LNCaP clone FGC (cell line): Measurements from ENCODE around the gene FMN1.

Source experiments
- DNase-seq: peaks from one replicate; pipeline ENCODE4 v3.0.0-alpha.2; 2011; ENCODE audit warnings: low read depth
- H3K4me3 ChIP-seq: 2 replicates; pipeline ENCODE4 v1.5.1; 2011; ENCODE audit warnings: mild to moderate bottlenecking, low read depth, low read length, control low read depth
- CTCF ChIP-seq: IDR thresholded peaks from 2 replicates; pipeline ENCODE4 v1.5.1; 2012; ENCODE audit warnings: mild to moderate bottlenecking; ENCODE audit not compliant: control insufficient read depth, insufficient read depth; ENCODE audit errors: extremely low read depth

Gene FMN1

GRCh38 chr15:32942401-32942841, 252.1 kb downstream of the FMN1 start:
- no peak overlapping the region for H3K4me3 ChIP-seq
- no peak for DNase-seq
- no peak for TF ChIP-seq CTCF

- no peak for DNase-seq
- no peak for TF ChIP-seq CTCF
- H3K4me3 ChIP-seq: no peak overlapping the region
Observed at GRCh38 chr15:32941823-32942222, 252.7 kb downstream of the FMN1 start.

- TF ChIP-seq CTCF: no peak
- H3K4me3 ChIP-seq: no peak overlapping the region
- no peak for DNase-seq
Observed at GRCh38 chr15:32936976-32937375, 257.5 kb downstream of the FMN1 start.

GRCh38 chr15:32936283-32936918, 258.1 kb downstream of the FMN1 start:
- no peak overlapping the region for H3K4me3 ChIP-seq
- no peak for DNase-seq
- peak; percentile 59 for TF ChIP-seq CTCF

GRCh38 chr15:32935139-32935538, 259.4 kb downstream of the FMN1 start:
- TF ChIP-seq CTCF: no peak
- no peak overlapping the region for H3K4me3 ChIP-seq
- no peak for DNase-seq

GRCh38 chr15:32933236-32933635, 261.3 kb downstream of the FMN1 start:
- no peak overlapping the region for H3K4me3 ChIP-seq
- DNase-seq: no peak
- no peak for TF ChIP-seq CTCF

- DNase-seq: no peak
- H3K4me3 ChIP-seq: no peak overlapping the region
- no peak for TF ChIP-seq CTCF
Observed at GRCh38 chr15:32928876-32929275, 265.6 kb downstream of the FMN1 start.
